COLO829 (cell line): Measurements from ENCODE around the gene VAT1L.
"Not testable (repeated sequence)": the region's sequence is repeated elsewhere in the genome, so short reads cannot be mapped to it uniquely, and the experiment has no call there.

Experiments used
- DNase-seq: peaks from one replicate; pipeline ENCODE4 v3.0.0; 2012; ENCODE audit warnings: low spot score

Gene VAT1L

GRCh38 chr16:77913738-77914253, 125.4 kb downstream of the VAT1L start:
- no peak for DNase-seq

GRCh38 chr16:77916111-77916510, 127.7 kb downstream of the VAT1L start:
- no peak for DNase-seq

- DNase-seq, result no peak
Measured at GRCh38 chr16:77917971-77918370, 129.6 kb downstream of the VAT1L start.

GRCh38 chr16:77918809-77919707, 130.7 kb downstream of the VAT1L start:
- DNase-seq, result no peak

GRCh38 chr16:77919761-77920415, 131.5 kb downstream of the VAT1L start:
- no peak for DNase-seq

GRCh38 chr16:77920984-77921383, 132.6 kb downstream of the VAT1L start:
- DNase-seq, result no peak

GRCh38 chr16:77922228-77922754, 133.9 kb downstream of the VAT1L start:
- no peak for DNase-seq

- no peak for DNase-seq
Measured at GRCh38 chr16:77925531-77925930, 137.2 kb downstream of the VAT1L start.

GRCh38 chr16:77928096-77928495, 139.7 kb downstream of the VAT1L start:
- DNase-seq, result no peak

- DNase-seq, result no peak
Measured at GRCh38 chr16:77929004-77929403, 140.6 kb downstream of the VAT1L start.

- DNase-seq, result no peak
Measured at GRCh38 chr16:77931058-77931457, 142.7 kb downstream of the VAT1L start.

GRCh38 chr16:77937473-77938149, 149.2 kb downstream of the VAT1L start:
- no peak for DNase-seq

- no peak for DNase-seq
Measured at GRCh38 chr16:77938913-77939312, 150.5 kb downstream of the VAT1L start.

- DNase-seq, result no peak
Measured at GRCh38 chr16:77939968-77940367, 151.6 kb downstream of the VAT1L start.

- DNase-seq, result no peak
Measured at GRCh38 chr16:77943801-77944200, 155.4 kb downstream of the VAT1L start.

GRCh38 chr16:77944631-77945030, 156.3 kb downstream of the VAT1L start:
- DNase-seq, result no peak

- no peak for DNase-seq
Measured at GRCh38 chr16:77945126-77945525, 156.8 kb downstream of the VAT1L start.

- no peak for DNase-seq
Measured at GRCh38 chr16:77946823-77947222, 158.5 kb downstream of the VAT1L start.

GRCh38 chr16:77947590-77947989, 159.2 kb downstream of the VAT1L start:
- not testable (repeated sequence) for DNase-seq

GRCh38 chr16:77948835-77949234, 160.5 kb downstream of the VAT1L start:
- no peak for DNase-seq

- no peak for DNase-seq
Measured at GRCh38 chr16:77949445-77949844, 161.1 kb downstream of the VAT1L start.

- DNase-seq, result no peak
Measured at GRCh38 chr16:77951788-77952187, 163.4 kb downstream of the VAT1L start.
